ENCODE data around the gene TMEM132E.

Gene TMEM132E

DNA sequence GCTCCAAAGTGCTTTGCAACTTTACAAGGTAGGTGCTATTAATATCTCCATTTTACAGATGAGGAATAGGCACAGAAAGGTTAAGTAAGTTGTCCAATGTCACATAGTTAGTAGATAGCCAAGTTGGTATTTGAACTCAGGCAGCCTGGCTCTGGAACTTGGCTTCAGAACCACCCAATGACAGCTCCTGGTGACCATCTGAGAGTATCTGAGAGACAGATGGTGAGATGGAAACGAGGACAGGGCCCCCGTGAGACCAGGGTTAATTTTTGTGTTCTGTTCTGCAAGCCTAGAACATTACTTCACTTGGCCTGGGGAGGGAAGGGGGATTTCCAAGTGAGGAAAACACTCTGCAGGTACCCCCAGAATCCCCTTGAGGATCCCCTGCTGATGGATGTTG is 9.8 kb upstream of the TMEM132E start:
- DNase-seq: no peak

GRCh38 chr17:34570506-34570905 is 8.9 kb upstream of the TMEM132E start:
- DNase-seq: no peak

- no peak for DNase-seq
Observed at GRCh38 chr17:34571428-34572130, 7.8 kb upstream of the TMEM132E start.

DNA sequence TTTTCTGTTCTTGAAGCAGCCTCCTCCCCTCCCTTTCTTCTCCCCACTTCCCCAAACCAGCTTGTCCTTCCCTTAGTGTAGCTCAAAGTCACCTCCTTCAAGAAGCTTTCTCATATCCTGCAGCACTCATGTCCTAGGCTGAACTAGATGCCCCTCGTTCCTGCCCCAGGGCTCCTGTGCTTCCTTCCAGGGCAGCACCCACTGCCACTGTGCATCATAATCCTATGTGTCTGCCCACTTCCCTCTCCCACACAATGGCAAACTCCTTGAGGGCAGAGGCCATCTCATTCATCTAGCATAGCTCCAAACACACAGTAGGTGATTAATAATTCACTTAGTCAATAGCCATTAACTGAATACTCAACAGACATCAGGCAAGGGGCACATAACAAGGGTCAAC is 6.9 kb upstream of the TMEM132E start:
- DNase-seq: no peak

- DNase-seq: no peak
Observed at GRCh38 chr17:34575182-34575581, 4.2 kb upstream of the TMEM132E start.

- no peak for DNase-seq
Observed at GRCh38 chr17:34578016-34578415, 1.4 kb upstream of the TMEM132E start.

- no peak for DNase-seq
Observed at GRCh38 chr17:34578656-34579016, 746 bp upstream of the TMEM132E start.

GRCh38 chr17:34579979-34580684 is 750 bp downstream of the TMEM132E start:
- DNase-seq: no peak

- DNase-seq: no peak
Observed at GRCh38 chr17:34580685-34581445, 1.5 kb downstream of the TMEM132E start.

DNA sequence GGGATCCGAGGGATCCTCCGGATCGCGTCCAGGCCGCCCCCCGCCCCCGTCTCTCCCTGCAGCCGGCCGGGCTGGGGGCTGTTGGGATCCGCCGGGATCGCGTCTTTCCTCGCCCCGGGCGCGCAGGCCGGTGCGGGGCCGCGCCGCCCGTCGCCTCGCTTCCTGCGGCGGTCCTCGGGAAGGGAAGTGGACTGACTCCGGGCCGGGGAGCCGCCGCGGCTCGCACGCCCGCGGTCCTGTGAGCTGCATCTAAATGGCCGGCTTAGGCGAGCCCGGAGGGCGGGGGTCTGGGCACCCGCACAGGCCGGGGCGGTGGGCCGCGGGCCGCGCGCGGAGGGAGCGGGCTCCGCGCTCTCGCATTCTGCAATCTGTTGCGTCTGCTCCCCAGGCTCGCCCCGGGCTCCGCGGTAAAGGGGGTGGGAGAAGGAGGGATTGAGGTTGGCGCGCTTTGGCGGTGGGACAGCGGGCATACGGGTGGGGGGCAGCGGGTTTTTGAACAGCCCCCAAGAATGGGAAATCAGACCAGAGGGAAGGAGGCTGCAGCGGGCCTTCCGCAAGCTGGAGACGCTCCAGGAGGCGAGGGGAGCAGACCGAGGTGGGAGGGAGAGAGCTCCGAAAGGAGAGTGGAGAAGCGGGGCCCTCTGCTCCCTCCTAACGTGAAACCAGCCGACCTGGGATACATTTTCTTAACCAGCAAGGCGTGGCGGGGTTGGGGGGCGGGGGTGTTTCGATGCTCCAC is 2.2 kb downstream of the TMEM132E start:
- DNase-seq: no peak

DNA sequence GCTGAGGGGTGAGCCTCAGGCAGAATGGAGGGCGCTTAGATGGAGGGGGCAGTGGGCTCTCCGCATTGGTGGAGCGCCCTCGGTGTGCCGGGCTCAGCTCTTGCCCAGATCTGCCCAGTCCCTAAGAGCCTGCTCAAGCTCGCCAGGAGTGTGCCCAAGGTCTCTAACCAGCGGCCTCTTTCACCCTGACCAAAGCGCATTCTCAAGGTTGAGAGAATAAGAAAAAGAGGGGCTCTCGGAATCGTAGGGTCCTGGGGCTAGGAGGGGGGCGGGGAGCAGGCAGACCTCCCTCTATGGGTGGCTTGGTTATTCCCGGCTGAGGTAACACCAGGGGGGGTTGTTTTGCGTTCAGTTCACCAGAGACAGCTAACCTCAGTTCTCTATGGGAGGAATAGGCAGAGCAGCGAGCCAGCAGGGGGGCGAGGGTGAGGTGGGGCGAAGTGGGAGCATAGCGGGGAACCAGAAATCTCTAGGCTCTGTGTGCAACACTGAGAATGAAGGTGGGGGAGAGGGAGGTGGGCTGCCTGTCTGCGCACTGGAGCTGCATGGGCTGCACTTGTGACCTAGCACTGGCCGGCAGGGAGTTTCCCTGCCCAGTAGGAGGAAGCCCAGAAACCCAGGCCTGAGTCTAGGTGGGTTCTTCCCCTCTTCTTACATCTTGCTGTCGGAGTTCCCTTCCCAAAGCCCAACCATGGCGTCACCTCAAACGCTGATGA is 3.0 kb downstream of the TMEM132E start:
- DNase-seq: no peak

- no peak for DNase-seq
Observed at GRCh38 chr17:34582901-34583245, 3.5 kb downstream of the TMEM132E start.

DNA sequence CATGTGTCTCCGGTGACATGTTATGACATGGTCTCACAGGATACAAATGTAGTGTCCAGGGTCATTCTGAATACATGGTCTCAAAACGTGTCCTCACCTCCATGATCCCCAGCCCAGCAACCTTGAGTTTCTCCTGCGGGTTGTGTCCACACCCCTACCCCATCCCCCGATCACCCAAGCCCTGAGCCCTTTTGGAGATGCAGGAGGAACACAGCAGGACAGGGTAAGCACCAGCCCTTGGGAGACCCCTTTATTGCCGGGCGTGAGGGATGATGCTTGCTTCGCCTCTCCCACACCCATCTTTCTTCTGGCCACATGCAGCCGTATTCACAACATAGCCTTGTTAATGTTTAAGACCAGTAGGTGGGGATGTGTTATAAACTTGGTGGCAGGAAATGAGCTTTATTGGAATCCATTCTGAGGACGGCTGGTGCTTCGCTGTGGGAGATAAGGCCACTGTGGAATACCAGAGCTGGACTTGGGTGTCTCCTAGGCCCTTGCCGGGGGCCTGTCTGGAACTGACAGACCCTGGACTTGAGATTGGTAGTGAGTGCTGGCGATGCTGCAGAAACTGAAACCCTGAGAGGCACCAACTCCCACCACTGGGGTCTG is 5.5 kb downstream of the TMEM132E start:
- DNase-seq: peak in 1 of 2 experiments; percentile 26

DNA sequence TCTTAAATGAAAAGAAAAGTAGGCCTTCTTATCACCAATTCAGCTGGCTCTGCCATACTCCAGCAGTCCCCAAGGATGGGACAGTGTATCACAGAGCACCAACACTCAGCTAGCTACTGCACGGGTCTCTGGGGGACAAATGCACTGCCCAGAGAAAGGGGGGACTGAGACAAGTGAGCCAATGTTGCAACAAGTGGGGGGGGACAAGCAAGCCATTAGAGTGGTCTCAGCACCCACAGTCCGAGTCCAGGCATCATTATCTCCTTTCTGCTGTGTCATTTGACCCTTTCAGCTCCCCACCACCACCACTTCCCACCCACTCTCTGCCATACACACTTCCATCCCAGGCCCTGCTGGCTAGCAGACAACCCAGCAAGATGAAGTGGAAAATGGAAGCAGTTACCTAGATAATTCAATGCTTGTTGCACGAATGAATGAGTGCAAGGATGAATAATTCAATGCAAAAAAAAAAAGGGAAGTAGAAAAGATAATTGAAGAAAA is 7.0 kb downstream of the TMEM132E start:
- DNase-seq: no peak

- no peak for DNase-seq
Observed at GRCh38 chr17:34588266-34588665, 8.9 kb downstream of the TMEM132E start.

DNA sequence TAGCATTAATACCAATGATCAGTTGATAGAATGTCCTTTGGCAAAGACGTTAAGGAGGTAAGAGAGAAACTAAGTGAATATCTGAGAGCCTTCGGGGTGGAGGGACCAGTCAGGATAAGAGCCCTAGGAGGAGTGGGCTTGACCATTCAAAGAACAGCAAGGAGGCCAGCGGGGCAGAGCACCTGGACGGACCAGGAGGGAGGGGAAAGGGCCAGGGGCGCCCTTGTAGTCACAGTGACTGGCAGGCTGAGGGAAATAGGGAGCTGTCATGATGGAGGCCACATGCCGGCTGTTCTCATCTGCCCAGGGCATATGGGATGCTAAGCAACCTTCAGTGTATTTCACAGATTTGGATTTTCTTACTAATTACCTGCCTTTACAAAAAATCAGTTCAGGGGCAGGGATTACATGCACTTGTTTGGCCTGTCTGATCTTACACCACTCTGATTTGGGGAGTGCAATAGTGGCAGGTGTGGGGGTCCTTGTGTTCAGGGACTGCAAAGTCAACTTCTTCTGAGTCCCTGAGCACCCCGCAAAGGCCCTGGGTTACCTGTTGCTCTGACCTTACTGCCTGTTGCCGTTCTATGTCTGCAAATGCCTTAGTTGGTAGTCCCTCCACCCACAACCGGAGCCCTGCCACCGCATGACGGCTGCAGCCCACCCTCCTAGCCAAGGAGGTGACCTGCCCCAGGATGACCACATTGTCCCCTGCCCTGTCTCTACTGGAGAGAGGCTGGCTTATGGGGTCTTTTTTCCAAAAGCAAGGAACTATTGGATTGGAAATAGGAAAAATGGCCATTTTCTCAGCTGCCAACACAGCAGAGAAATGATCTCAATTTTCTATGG is 10.0 kb downstream of the TMEM132E start:
- DNase-seq: no peak

DNA sequence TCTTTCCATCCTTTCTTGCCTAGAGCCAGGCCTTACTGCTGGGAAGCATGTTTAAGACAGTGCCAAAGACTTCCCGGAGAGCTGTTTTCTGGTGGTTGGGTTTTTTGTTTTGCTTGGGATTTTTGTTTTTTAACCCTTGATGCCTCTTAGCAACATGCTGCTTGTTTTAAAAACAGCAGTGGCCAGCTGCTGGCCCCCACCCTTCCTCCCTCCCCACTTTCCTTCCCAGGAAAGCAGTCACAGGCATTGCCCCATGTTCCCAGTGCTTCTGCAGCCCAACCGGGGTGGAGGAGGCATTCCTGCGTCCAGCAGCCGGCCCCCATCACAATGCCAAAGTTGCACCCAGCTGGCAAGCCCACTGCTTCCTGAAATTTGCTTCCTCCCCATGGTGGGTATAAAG is 12.6 kb downstream of the TMEM132E start:
- DNase-seq: no peak

DNA sequence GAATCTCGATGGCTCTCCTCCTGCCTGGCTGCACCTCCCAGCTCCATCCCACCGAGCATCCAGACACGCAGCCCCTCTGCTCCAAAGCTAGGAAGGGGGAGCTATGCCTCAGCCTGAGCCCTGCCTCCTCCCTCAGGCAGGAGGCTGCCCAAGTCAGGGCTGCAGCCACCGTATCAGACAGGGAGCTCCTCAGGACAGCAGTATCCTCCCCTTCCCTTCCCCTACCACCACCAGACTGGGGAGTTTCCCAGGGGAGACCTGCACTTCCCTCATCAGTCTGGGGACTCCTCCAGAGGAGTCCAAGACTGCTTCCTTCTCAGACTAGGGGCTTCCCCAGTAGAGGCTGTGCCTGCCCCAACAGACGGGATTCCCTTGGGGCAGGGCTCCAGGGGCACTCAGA is 17.5 kb downstream of the TMEM132E start:
- DNase-seq: no peak

GRCh38 chr17:34598161-34598776 is 18.9 kb downstream of the TMEM132E start:
- DNase-seq: no peak

- DNase-seq: no peak
Observed at GRCh38 chr17:34601416-34601815, 22.0 kb downstream of the TMEM132E start.

GRCh38 chr17:34603974-34604373 is 24.6 kb downstream of the TMEM132E start:
- no peak for DNase-seq

Data from SW 1271 (cell line).